GM13976 (cell line): ENCODE data around the gene ADSL.

Source experiments
- DNase-seq: peaks from one replicate; pipeline ENCODE4 v3.0.0; 2012; ENCODE audit warnings: low spot score
- CTCF ChIP-seq: IDR thresholded peaks from 2 replicates; pipeline ENCODE4 v1.5.1; 2012; ENCODE audit warnings: borderline replicate concordance, mild to moderate bottlenecking; ENCODE audit not compliant: insufficient read depth; ENCODE audit errors: extremely low read depth, missing control alignments, control extremely low read depth
- in situ Hi-C: fragments of 300-500 bp; cut with MboI; formaldehyde crosslinking; loops from one replicate; pipeline ENCODE4 v1.12.0; 2022; ENCODE audit warnings: low sequenced_read_pairs, mixed read lengths, inconsistent platforms; ENCODE audit not compliant: unreplicated experiment

Gene ADSL

DNA sequence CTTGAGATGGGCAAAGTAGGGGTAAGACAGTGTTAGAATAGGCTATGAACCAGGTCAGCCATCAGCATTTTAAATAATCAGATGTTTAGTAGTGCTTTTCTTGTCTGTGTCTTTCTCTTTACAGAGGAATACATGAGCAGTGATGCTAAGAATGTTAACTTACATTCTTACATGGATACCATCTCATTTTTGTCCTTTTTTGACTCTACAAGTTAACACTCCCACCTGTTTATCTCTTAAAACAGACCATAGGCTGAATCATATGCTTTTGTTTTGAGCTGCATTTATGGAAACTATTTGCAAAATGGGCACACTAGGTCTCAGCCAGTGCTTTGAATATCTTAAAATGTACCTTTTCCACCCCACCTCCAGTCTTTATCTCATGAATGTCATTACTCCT is 25.6 kb upstream of the ADSL start:
- TF ChIP-seq CTCF: no peak
- no peak for DNase-seq
- in situ Hi-C loops: no loop called here

- no peak for TF ChIP-seq CTCF
These were observed 24.3 kb upstream of the ADSL start for GRCh38 chr22:40322021-40322420.

GRCh38 chr22:40322818-40323447 is 23.4 kb upstream of the ADSL start:
- TF ChIP-seq CTCF: no peak
- in situ Hi-C loops: no loop called here
- DNase-seq: no peak

More at GRCh38 chr22:40322021-40322420, 24.3 kb upstream of the ADSL start:
- DNase-seq: no peak
- in situ Hi-C loops: no loop called here

GRCh38 chr22:40323681-40324171 is 22.6 kb upstream of the ADSL start:
- in situ Hi-C loops: no loop called here
- no peak for TF ChIP-seq CTCF
- DNase-seq: no peak

DNA sequence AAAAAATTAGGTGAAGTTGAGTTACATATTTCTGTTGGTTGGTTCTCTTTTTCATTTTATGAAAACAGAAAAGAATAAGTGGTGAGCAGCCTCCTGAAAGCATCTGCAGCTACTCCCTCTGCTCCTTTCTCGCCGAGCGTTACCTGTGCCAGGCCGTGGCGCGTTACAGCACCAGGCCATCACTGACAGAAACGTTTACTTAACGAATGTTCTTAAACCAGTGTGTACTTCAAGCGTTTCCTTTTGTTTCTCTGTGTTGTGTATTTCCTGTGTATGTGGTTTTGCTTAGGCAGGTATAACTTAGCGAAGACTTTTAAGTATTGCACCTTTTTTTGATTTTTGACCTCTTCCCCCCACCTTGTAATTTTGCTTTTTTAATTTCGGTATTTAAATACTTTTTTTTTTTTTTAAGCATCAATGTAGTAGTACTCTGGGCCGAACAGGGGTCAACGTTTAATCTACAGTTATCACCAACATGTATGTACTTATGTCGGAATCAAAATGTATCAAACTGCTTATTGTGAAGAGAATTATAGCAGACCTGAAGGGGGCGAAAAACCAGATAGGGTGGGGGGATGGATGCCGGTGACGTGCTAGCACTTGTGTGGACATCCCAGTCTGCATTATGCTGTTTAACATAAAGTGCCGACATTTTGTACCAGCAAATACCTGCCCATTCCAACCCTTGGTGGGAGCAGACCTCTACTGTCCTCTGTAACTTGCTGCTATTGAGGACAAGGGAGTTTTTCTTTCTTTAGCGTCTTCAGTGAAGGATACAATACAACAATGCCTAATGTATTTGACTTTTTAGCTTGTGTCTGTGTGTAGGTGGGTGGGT is 21.6 kb upstream of the ADSL start:
- in situ Hi-C loops: no loop called here
- DNase-seq: no peak
- TF ChIP-seq CTCF: no peak

DNA sequence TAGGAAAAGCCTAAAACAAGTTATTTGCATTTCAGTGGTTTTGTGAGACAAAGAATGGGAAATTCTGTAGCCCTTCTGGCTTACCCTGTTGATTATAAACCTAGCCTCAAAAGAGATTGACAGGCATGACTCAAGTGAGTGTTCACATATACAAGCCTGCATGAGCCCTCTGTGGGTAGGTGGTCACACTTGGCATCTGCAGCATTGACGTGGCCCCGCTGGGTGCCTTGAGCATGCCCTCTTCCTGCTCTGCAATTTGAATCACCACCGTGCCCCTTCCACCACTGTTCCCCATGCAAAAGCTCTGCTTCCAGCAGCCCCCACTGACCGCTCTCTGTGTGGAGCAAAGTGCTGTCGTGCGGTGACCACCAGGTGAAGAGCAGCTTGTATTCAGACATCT is 21.0 kb upstream of the ADSL start:
- DNase-seq: no peak

More for the DNA sequence above, 21.0 kb upstream of the ADSL start:
- in situ Hi-C loops: no loop called here
- no peak for TF ChIP-seq CTCF
